IPS-20b (cell line): Measurements from ENCODE around the gene STYXL2.

ENCODE experiments used
- H3K27ac ChIP-seq: one replicate; pipeline ENCODE4 v1.5.1; 2013; ENCODE audit warnings: low read length
- H3K27me3 ChIP-seq: 2 replicates; pipeline ENCODE4 v1.6.1; 2013; ENCODE audit warnings: mild to moderate bottlenecking, low read length, inconsistent platforms; ENCODE audit not compliant: insufficient read depth
- H3K36me3 ChIP-seq: 2 replicates; pipeline ENCODE4 v1.6.1; 2013; ENCODE audit warnings: low read depth, mild to moderate bottlenecking, inconsistent platforms, low read length, moderate library complexity; ENCODE audit not compliant: insufficient read depth
- H3K4me1 ChIP-seq: 2 replicates; pipeline ENCODE4 v1.6.1; 2013; ENCODE audit warnings: mild to moderate bottlenecking, control low read depth, inconsistent platforms, low read length, moderate library complexity; ENCODE audit not compliant: insufficient read depth
- H3K4me3 ChIP-seq: 2 replicates; pipeline ENCODE4 v1.5.1; 2013; ENCODE audit warnings: mild to moderate bottlenecking, low read length, inconsistent platforms
- H3K9ac ChIP-seq: 2 replicates; pipeline ENCODE4 v1.6.1; 2013; ENCODE audit warnings: low read depth, mild to moderate bottlenecking, inconsistent platforms, low read length, moderate library complexity
- H3K9me3 ChIP-seq: 2 replicates; pipeline ENCODE4 v1.6.1; 2013; ENCODE audit warnings: mild to moderate bottlenecking, low read depth, low read length, inconsistent platforms; ENCODE audit not compliant: insufficient read depth

The STYXL2 gene

GRCh38 chr1:167111868-167112709, 18.2 kb downstream of the STYXL2 start:
- Histone ChIP-seq H3K4me3 (no peak overlapping the region), H3K27me3 (no peaks in the 10 kb centered on the region), H3K9me3 (no peaks in the 10 kb centered on the region), H3K27ac (no peak overlapping the region), H3K9ac (no peak overlapping the region), H3K36me3 (no peaks in the 10 kb centered on the region), H3K4me1 (peaks cover 7% of the 10 kb centered on the region; the same call in 1 of the 2 replicates)

GRCh38 chr1:167114725-167115124, 20.9 kb downstream of the STYXL2 start:
- H3K9ac ChIP-seq = no peak overlapping the region
- no peaks in the 10 kb centered on the region for H3K9me3 ChIP-seq
- no peak overlapping the region for H3K4me3 ChIP-seq
- H3K36me3 ChIP-seq = no peaks in the 10 kb centered on the region
- H3K27me3 ChIP-seq = no peaks in the 10 kb centered on the region
- peaks cover 3% of the 10 kb centered on the region for H3K4me1 ChIP-seq
- no peak overlapping the region for H3K27ac ChIP-seq

GRCh38 chr1:167115655-167116054, 21.8 kb downstream of the STYXL2 start:
- no peak overlapping the region for H3K9ac ChIP-seq
- no peak overlapping the region for H3K4me3 ChIP-seq
- H3K27ac ChIP-seq = no peak overlapping the region
- H3K27me3 ChIP-seq = no peaks in the 10 kb centered on the region
- no peaks in the 10 kb centered on the region for H3K36me3 ChIP-seq
- H3K9me3 ChIP-seq = no peaks in the 10 kb centered on the region
- peaks cover 6% of the 10 kb centered on the region for H3K4me1 ChIP-seq

GRCh38 chr1:167116174-167116573, 22.3 kb downstream of the STYXL2 start:
- H3K27ac ChIP-seq = no peak overlapping the region
- H3K9ac ChIP-seq = no peak overlapping the region
- no peaks in the 10 kb centered on the region for H3K9me3 ChIP-seq
- no peaks in the 10 kb centered on the region for H3K36me3 ChIP-seq
- no peak overlapping the region for H3K4me3 ChIP-seq
- H3K4me1 ChIP-seq = peaks cover 6% of the 10 kb centered on the region
- H3K27me3 ChIP-seq = peaks cover 4% of the 10 kb centered on the region; the same call in 1 of the 2 replicates

- peaks cover 14% of the 10 kb centered on the region; the same call in 1 of the 2 replicates for H3K27me3 ChIP-seq
- H3K36me3 ChIP-seq = no peaks in the 10 kb centered on the region
- H3K9ac ChIP-seq = no peak overlapping the region
- H3K9me3 ChIP-seq = no peaks in the 10 kb centered on the region
- H3K4me1 ChIP-seq = peaks cover 12% of the 10 kb centered on the region
- no peak overlapping the region for H3K4me3 ChIP-seq
- no peak overlapping the region for H3K27ac ChIP-seq
These were observed 23.4 kb downstream of the STYXL2 start for GRCh38 chr1:167117225-167117624.

GRCh38 chr1:167118188-167118587, 24.3 kb downstream of the STYXL2 start:
- no peak overlapping the region for H3K9ac ChIP-seq
- H3K36me3 ChIP-seq = no peaks in the 10 kb centered on the region
- H3K9me3 ChIP-seq = no peaks in the 10 kb centered on the region
- H3K4me3 ChIP-seq = no peak overlapping the region
- peaks cover 19% of the 10 kb centered on the region; the same call in 1 of the 2 replicates for H3K27me3 ChIP-seq
- no peak overlapping the region for H3K27ac ChIP-seq
- H3K4me1 ChIP-seq = peaks cover 18% of the 10 kb centered on the region

GRCh38 chr1:167119696-167120095, 25.8 kb downstream of the STYXL2 start:
- no peak overlapping the region for H3K4me3 ChIP-seq
- no peak overlapping the region for H3K27ac ChIP-seq
- H3K27me3 ChIP-seq = peaks cover 19% of the 10 kb centered on the region; the same call in 1 of the 2 replicates
- H3K9ac ChIP-seq = no peak overlapping the region
- peaks cover 18% of the 10 kb centered on the region for H3K4me1 ChIP-seq
- H3K36me3 ChIP-seq = no peaks in the 10 kb centered on the region
- H3K9me3 ChIP-seq = no peaks in the 10 kb centered on the region

- Histone ChIP-seq H3K27ac (no peak overlapping the region), H3K9ac (peak overlapping the region; percentile 47; the same call in 1 of the 2 replicates)
These were observed 27.0 kb downstream of the STYXL2 start for GRCh38 chr1:167120899-167121298.

GRCh38 chr1:167121375-167122120, 27.7 kb downstream of the STYXL2 start:
- Histone ChIP-seq H3K27me3 (peaks cover 19% of the 10 kb centered on the region; the same call in 1 of the 2 replicates), H3K4me3 (peak overlapping the region; percentile 70), H3K27ac (no peak overlapping the region), H3K9ac (peak overlapping the region; percentile 47; the same call in 1 of the 2 replicates), H3K4me1 (peaks cover 18% of the 10 kb centered on the region), H3K9me3 (no peaks in the 10 kb centered on the region), H3K36me3 (no peaks in the 10 kb centered on the region)

More at GRCh38 chr1:167120899-167121298, 27.0 kb downstream of the STYXL2 start:
- Histone ChIP-seq H3K4me1 (peaks cover 18% of the 10 kb centered on the region), H3K27me3 (peaks cover 19% of the 10 kb centered on the region; the same call in 1 of the 2 replicates), H3K9me3 (no peaks in the 10 kb centered on the region), H3K4me3 (peak overlapping the region; percentile 70), H3K36me3 (no peaks in the 10 kb centered on the region)

- no peaks in the 10 kb centered on the region for H3K9me3 ChIP-seq
These were observed 28.2 kb downstream of the STYXL2 start for GRCh38 chr1:167122121-167122480.

GRCh38 chr1:167122568-167122967, 28.7 kb downstream of the STYXL2 start:
- Histone ChIP-seq H3K27me3 (peaks cover 19% of the 10 kb centered on the region), H3K4me1 (peaks cover 18% of the 10 kb centered on the region)

More at GRCh38 chr1:167122121-167122480, 28.2 kb downstream of the STYXL2 start:
- Histone ChIP-seq H3K4me1 (peaks cover 18% of the 10 kb centered on the region), H3K4me3 (peak overlapping the region; percentile 70), H3K36me3 (no peaks in the 10 kb centered on the region), H3K27me3 (peaks cover 19% of the 10 kb centered on the region; the same call in 1 of the 2 replicates), H3K9ac (no peak overlapping the region), H3K27ac (no peak overlapping the region)

More at GRCh38 chr1:167122568-167122967, 28.7 kb downstream of the STYXL2 start:
- no peaks in the 10 kb centered on the region for H3K36me3 ChIP-seq
- H3K4me3 ChIP-seq = peak overlapping the region; percentile 70; the same call in 1 of the 2 replicates
- no peaks in the 10 kb centered on the region for H3K9me3 ChIP-seq
- H3K27ac ChIP-seq = no peak overlapping the region
- no peak overlapping the region for H3K9ac ChIP-seq
